ENCODE results near the gene SPRR1B.
"Not testable (repeated sequence)": the region's sequence is repeated elsewhere in the genome, so short reads cannot be mapped to it uniquely, and the experiment has no call there.

SPRR1B gene

DNA sequence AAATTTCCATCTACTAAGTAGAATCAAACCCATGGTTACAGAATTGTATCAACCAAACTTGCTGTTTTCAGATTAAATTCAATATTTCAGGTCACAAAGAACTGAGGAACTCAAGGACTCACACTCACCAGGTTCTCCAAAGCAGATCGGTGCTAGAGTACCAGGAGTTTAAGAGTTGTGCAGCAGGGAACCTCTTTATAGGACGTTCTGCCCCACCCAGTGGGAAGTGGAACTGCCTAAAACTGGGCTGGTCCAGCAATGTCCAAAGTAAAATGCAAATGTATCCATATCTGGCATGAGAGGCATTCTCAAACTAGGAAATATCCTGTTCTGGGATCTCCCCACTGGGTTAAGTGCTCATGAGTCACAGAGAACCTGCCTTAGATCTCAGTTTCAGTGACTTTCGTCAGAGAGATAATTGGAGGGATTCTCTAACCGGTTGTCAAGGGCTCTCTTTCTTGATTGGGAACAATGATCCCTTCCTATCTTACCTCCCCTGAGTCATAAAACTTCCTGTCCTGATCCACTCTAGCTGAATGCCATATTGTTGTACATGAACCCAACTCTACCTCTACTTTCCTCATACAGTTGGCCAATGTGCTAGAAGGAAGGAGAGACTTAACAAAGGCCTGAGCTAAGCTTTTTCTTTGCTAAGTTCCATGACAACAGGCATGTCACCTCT lies 10.1 kb downstream of the SPRR1B start, which contains the start of gene SPRR2D:
Gene SPRR2D (minus strand): TSS at position 171 of the 682 bp plus-strand sequence. CDS start 774 bp downstream, outside the sequence.
- DNase-seq (ENCODE audit: low read depth) = no peak

DNA sequence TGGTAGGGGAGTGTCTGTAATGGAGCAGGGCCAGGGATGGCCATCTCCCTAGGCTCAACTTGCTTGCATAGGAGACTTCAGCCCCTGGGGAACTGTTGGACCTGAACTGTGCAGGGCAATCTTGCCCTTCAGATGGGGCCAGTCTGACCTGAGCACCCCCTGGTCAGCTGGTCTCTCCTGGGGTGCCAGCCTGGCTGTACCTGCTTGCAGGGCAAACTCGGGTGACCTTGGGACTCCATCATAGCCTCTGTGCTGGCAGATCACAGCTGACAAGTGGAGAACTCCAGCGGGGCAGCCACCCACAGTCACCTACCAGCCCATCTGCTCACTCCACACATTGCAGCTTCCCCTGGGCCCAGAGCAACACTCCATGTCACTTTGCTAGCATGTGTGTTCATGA lies 18.2 kb downstream of the SPRR1B start:
- no peak for DNase-seq (ENCODE audit: low read depth)

DNA sequence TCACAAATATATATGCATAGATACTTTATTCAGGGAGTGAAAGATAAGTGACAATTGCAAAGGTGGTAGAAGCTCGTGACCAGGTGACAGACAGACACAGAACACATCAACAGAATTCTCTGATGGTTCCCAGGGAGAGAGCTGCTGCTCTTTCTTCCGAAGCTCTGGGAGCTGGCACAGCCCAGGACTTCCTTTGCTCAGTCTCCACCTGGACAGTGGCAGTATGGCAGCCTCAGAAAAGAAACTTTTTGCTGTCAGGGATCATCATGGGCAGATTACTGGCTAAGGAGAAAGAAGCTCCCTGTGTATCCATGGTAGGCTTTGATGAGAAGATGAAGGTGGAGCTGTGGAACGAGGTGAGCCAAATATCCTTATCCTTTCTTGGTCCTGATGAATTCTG lies 25.1 kb downstream of the SPRR1B start:
- DNase-seq (ENCODE audit: low read depth) = not testable (repeated sequence)

DNA sequence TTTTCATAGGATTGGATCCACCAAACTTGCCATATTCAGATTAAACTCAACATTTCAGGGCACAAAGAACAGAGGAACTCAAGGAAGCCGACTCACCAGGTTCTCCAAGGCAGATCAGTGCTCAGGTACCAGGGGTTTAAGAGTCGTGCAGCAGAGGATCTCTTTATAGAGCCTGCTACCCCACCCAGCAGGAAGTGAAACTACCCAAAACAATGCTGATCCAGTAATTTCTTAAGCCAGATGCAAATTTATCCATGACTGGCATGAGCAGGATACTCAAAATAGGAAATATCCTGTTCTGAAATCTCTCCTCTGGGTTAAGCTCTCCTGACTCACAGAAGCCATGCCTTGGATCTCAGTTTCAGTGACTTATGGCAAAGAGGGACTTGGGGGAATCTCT lies 26.4 kb downstream of the SPRR1B start, which contains the start of gene SPRR2A:
Gene SPRR2A (minus strand): TSS at position 138 of the 400 bp plus-strand sequence. CDS start 777 bp downstream, outside the sequence.
- DNase-seq (ENCODE audit: low read depth) = no peak

DNA sequence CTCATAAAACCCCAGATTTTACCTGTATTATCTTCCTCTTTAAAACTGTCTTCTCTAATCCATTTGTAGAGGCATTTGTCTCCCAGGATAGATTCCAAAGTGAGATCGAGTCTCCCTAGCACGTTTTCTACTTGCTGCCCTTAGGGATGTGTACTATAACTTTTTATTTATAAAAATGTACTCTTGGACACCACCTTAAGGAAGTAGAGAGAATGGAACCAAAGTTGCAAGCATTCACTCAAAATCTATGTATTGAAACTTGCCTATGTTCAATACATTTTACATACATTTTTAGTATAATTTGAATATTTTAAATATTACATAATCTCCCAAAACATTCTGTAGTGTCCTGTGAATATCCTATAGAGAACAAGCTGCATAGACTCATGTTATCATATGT lies 27.2 kb downstream of the SPRR1B start:
- DNase-seq (ENCODE audit: low read depth) = no peak

DNA sequence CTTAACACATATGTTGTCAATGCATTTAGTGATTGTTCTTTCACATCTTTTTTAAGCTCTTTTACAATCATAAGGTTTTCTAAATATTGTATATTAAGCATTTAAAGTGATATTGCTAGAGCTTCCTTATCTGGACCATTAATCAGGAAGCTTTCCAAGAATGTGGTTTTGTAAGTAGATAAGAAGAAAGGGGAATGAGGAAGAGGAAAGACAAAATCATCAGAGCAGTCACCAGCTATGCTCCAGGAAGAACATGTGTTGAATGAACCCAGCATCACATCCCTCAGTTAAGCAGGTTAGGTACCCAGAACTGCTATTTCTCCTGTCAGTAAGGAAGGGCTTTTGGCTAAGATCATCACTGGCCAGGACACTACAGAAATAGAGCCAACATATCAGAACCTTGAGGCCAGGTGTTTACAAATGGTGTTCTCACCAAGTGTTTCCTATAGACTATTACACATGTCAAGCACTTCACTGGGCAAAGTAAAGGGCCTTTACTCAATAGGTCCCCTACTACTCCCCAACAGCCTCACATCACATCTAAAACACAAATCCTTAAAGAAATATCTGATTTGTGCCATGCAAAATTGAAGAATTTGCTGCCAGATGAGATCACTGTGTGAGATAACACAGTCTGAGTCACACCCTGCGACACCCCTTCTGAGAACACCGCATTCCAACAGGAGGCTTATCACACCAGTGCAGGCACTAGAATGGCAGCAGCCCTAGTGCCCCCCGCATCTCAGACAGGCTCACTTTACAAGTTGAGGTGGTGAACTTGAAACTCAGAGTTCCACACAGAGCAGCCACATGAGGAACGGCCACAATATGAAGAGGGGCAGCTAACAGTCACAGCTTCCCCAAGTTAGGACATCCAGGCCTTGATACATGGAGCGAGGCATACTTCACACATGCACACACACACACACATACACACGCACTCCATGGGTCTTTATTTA lies 28.1 kb downstream of the SPRR1B start:
- DNase-seq (ENCODE audit: low read depth) = no peak

DNA sequence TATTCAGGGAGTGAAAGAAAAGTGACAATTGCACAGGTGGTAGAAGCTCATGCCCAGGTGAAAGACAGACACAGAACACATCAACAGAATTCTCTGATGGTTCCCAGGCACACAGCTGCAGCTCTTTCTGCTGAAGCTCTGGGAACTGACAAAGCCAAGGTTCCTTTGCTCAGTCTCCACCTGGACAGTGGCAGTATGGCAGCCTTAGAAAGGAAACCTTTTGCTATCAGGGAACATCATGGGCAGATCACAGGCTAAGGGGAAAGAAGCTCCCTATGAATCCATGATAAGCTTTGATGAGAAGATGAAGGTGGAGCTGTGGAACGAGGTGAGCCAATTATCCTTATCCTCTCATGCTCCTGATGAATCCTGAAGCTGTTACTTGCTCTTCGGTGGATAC lies 39.2 kb downstream of the SPRR1B start:
- DNase-seq (ENCODE audit: low read depth) = no peak

DNA sequence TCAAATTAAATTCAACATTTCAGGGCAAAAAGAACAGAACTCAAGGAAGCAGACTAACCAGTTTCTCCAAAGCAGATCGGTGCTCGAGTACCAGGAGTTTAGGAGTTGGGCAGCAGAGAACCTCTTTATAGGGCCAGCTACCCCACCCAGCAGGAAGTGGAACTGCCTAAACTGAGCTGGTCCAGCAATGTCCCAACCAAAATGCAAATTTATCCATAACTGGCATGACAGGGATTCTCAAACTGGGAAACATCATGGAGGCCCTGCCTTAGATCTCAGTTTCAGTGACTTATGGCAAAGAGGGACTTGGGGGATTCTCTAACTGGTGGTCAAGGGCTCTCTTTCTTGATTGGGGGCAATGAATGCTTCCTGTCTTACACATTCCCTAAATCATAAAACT lies 40.5 kb downstream of the SPRR1B start, which contains the start of gene SPRR2B:
Gene SPRR2B (minus strand): TSS at position 101 of the 400 bp plus-strand sequence. CDS start 772 bp downstream, outside the sequence.
- no peak for DNase-seq (ENCODE audit: low read depth)

DNA sequence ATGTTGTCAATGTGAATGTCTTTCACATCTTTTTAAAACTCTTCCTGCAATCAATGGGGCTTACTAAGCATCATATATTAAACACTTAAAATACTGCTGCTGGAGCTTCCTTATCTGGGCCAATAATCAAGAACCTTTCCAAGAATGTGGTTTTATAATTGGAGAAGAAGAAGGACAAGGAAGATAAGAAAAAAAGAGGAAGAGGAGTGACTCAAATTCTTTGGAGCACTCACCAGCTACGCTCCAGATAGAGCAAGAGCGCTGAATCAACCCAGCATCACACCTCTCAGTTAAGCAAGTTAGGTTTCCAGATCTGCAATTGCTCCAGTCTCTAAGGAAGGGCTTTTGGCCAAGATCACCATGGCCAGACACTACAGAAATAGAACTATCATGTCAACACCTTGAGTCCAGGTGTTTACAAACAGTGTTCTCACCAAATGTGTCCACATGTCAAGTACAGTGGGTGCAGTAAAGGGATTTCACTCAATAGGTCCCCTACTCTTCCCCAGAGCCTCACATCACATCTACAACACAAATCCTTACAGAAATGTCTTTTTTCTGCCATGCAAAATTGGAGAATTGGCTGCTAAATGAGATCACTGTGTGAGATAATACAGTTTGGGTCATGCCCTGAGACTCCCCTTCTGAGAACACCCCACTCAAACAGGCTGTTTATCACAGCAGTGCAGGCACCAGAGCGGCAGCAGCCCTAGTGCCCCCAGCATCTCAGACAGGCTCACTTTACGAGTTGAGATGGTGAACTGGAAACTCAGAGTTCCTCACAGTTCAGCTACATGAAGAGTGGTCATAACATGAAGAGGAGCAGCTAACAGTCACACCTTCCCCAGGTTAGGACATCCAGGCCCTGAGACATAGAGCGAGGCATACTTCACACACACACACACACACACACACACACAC lies 42.1 kb downstream of the SPRR1B start:
- DNase-seq (ENCODE audit: low read depth) = no peak

DNA sequence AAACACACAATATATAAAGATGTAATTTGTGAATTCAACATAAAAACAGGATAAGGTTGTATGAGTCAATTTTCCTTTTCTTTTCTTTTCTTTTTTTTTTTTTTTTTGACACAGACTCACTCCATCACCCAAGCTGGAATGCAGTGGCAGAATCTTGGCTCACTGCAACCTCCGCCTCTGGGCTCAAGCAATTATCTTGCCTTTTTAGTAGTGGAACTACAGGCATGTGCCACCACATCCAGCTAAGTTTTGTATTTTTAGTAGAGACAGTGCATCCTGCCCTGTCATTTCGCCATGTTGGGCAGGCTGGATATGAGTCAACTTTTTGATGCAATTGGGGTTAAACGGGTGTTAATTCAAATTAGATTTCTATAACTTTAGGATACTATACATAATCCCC lies 50.7 kb downstream of the SPRR1B start:
- DNase-seq (ENCODE audit: low read depth) = no peak

All from T-helper 22 cell (primary cell).